Uterus (tissue), 2 donors: ENCODE data around the gene SPTBN4.
"Not testable (repeated sequence)": the region's sequence is repeated elsewhere in the genome, so short reads cannot be mapped to it uniquely, and the experiment has no call there.

ENCODE experiments used
- POLR2A ChIP-seq, 2 donors: fragments of 450-650 bp; IDR thresholded peaks; one replicate each; pipeline ENCODE4 v1.6.1; 2016; ENCODE audit warnings: antibody characterized with exemption in 2 of 2, mild to moderate bottlenecking in 1 of 2, moderate library complexity in 1 of 2
- TF ChIP-seq, protein P1 (sequence below), 4 experiments: fragments of 200-600 bp in 2 of 4; fragments of 450-650 bp in 2 of 4; sonication (generic) in 2 of 4; IDR thresholded peaks; one replicate each; pipeline ENCODE4 v1.5.1; 2016 to 2019; ENCODE audit warnings: antibody characterized with exemption in 4 of 4, mild to moderate bottlenecking in 2 of 4, moderate library complexity in 1 of 4

DNA sequence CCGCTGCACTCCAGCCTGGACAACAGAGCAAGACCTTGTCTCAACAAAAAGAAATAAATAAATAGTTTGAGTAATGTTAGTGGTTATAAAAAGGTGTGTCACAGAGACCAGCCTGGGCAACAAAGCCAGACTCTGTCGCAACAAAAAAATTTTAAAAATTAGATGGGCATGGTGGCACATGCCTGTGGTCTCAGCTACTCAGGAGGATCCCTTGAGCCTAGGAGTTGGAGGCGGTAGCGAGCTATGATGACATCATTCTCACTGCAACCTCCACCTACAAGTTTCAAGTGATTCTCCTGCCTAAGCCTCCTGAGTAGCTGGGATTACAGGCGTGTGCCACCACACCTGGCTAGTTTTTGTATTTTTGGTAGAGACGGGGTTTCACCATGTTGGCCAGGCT is 12.9 kb upstream of the SPTBN4 start:
- TF ChIP-seq, protein P1, sequence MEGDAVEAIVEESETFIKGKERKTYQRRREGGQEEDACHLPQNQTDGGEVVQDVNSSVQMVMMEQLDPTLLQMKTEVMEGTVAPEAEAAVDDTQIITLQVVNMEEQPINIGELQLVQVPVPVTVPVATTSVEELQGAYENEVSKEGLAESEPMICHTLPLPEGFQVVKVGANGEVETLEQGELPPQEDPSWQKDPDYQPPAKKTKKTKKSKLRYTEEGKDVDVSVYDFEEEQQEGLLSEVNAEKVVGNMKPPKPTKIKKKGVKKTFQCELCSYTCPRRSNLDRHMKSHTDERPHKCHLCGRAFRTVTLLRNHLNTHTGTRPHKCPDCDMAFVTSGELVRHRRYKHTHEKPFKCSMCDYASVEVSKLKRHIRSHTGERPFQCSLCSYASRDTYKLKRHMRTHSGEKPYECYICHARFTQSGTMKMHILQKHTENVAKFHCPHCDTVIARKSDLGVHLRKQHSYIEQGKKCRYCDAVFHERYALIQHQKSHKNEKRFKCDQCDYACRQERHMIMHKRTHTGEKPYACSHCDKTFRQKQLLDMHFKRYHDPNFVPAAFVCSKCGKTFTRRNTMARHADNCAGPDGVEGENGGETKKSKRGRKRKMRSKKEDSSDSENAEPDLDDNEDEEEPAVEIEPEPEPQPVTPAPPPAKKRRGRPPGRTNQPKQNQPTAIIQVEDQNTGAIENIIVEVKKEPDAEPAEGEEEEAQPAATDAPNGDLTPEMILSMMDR (IDR thresholded peaks at IDR 0.05), result not testable (repeated sequence)
- not testable (repeated sequence) for TF ChIP-seq POLR2A (IDR thresholded peaks at IDR 0.05)
